ENCODE results near the gene ZFC3H1. TPM values are rescaled to one million over a fixed set of nuclear protein-coding genes. Genes with fewer than 3 reads are reported as not detected.

Gene ZFC3H1
- total RNA-seq, 1 experiment from 2014 or later: 37.1 TPM

- no peak overlapping the region for H3K4me2 ChIP-seq (ENCODE audit: low read length)
- no peak overlapping the region for H3K9ac ChIP-seq (ENCODE audit: low read length)
- H3K27me3 ChIP-seq (ENCODE audit: insufficient read depth, low read length): no peaks in the 10 kb centered on the region
- H4K20me1 ChIP-seq (ENCODE audit: insufficient read depth): no peaks in the 10 kb centered on the region
- no TSS peak for BruUV-seq (replicated peaks)
- intact Hi-C loops (cut with micrococcal nuclease): no loop called here
- H3K4me3 ChIP-seq (replicated peaks in 1 of 2; ENCODE audit: low read depth in 1 of 2, low read length in 2 of 2): no peak overlapping the region
- H3K79me2 ChIP-seq (ENCODE audit: insufficient read depth, low read length): no peaks in the 10 kb centered on the region
- no peak overlapping the region for H2AFZ ChIP-seq (ENCODE audit: low read depth, low read length, poor library complexity, severe bottlenecking)
- DNase-seq (ENCODE audit: low read depth, low spot score) (no peak), ATAC-seq (no peak)
- no peaks in the 10 kb centered on the region for H3K9me3 ChIP-seq (ENCODE audit: control insufficient read depth in 1 of 2, insufficient read depth in 1 of 2, low read depth in 1 of 2, low read length in 2 of 2)
- POLR2A ChIA-PET: no interaction called here
- TF ChIP-seq POLR2A (IDR thresholded peaks at IDR 0.05; ENCODE audit: borderline replicate concordance, extremely low read depth, insufficient read depth, insufficient read length) (no peak), CEBPB (IDR thresholded peaks at IDR 0.05; ENCODE audit: low read depth) (no peak), SIN3A (IDR thresholded peaks at IDR 0.05; ENCODE audit: low read depth) (no peak), EZH2phosphoT487 (IDR thresholded peaks at IDR 0.05; ENCODE audit: borderline replicate concordance) (no peak), TCF7L2 (IDR thresholded peaks at IDR 0.05; ENCODE audit: borderline replicate concordance, extremely low read depth, insufficient read depth, insufficient read length) (no peak), YY1 (IDR thresholded peaks at IDR 0.05; ENCODE audit: extremely low read depth, insufficient replicate concordance, low read depth, low read length) (no peak), ZNF274 (IDR thresholded peaks at IDR 0.05; ENCODE audit: low read depth, low read length) (no peak), EGR1 (IDR thresholded peaks at IDR 0.05; ENCODE audit: low read depth) (no peak), CBX3 (IDR thresholded peaks at IDR 0.05; ENCODE audit: low read depth) (no peak), ATF3 (IDR thresholded peaks at IDR 0.05) (no peak), ZFX (IDR thresholded peaks at IDR 0.05) (no peak), JUND (IDR thresholded peaks at IDR 0.05) (no peak), EZH2 (IDR thresholded peaks at IDR 0.05) (no peak), POLR2AphosphoS5 (IDR thresholded peaks at IDR 0.05; ENCODE audit: low read depth, low read length) (no peak), RAD21 (IDR thresholded peaks at IDR 0.05; ENCODE audit: low read depth) (no peak), ELF1 (IDR thresholded peaks at IDR 0.05; ENCODE audit: borderline replicate concordance, low read depth) (no peak), CTCF (IDR thresholded peaks at IDR 0.05 in 2 of 3, conservative IDR thresholded peaks at IDR 0.05 in 1 of 3; ENCODE audit: borderline replicate concordance in 1 of 3, insufficient read depth in 1 of 3, low read depth in 2 of 3, low read length in 2 of 3) (no peak), SRF (IDR thresholded peaks at IDR 0.05; ENCODE audit: low read depth) (no peak)
- TF ChIP-seq, protein P1, sequence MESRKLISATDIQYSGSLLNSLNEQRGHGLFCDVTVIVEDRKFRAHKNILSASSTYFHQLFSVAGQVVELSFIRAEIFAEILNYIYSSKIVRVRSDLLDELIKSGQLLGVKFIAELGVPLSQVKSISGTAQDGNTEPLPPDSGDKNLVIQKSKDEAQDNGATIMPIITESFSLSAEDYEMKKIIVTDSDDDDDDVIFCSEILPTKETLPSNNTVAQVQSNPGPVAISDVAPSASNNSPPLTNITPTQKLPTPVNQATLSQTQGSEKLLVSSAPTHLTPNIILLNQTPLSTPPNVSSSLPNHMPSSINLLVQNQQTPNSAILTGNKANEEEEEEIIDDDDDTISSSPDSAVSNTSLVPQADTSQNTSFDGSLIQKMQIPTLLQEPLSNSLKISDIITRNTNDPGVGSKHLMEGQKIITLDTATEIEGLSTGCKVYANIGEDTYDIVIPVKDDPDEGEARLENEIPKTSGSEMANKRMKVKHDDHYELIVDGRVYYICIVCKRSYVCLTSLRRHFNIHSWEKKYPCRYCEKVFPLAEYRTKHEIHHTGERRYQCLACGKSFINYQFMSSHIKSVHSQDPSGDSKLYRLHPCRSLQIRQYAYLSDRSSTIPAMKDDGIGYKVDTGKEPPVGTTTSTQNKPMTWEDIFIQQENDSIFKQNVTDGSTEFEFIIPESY (IDR thresholded peaks at IDR 0.05; ENCODE audit: extremely low read depth, insufficient replicate concordance, low read length): no peak
- CTCF ChIA-PET: no interaction called here
- no peak overlapping the region for H3K27ac ChIP-seq (ENCODE audit: low read depth, low read length)
- H3K4me1 ChIP-seq (ENCODE audit: control insufficient read depth in 1 of 2, insufficient read depth in 2 of 2, low read length in 2 of 2): no peaks in the 10 kb centered on the region
- H3K36me3 ChIP-seq (ENCODE audit: control insufficient read depth in 1 of 2, insufficient read depth in 2 of 2, low read length in 2 of 2): no peaks in the 10 kb centered on the region
- RAD21 ChIA-PET (ENCODE audit: low non-redundant PET in 1 of 2, low total read pairs in 2 of 2, uncharacterized antibody in 2 of 2, unreplicated experiment in 2 of 2): no interaction called here
- H3K9me2 ChIP-seq (ENCODE audit: insufficient read depth): no peaks in the 10 kb centered on the region
Observed at GRCh38 chr12:71582925-71583324, 80.7 kb downstream of the ZFC3H1 start.

Measured in HCT116 (cell line).